NCI-H446 (cell line): ENCODE data around the gene PSMD11.
A peak's percentile ranks its signal among the peaks of the same experiment; 100 is the strongest.
"Not testable (repeated sequence)": the region's sequence is repeated elsewhere in the genome, so short reads cannot be mapped to it uniquely, and the experiment has no call there.

Experiments used
- DNase-seq, 2 experiments: peaks; one replicate each; lab custom pipeline; 2025; lab: John Stamatoyannopoulos, UW

Gene PSMD11

GRCh38 chr17:32444301-32445073, at the start of gene PSMD11:
TSS of gene PSMD11 (plus strand) at chr17:32444510. CDS start at chr17:32444524, 14 bp downstream.
- DNase-seq = peak; percentile 90 to 98

GRCh38 chr17:32396343-32396742, 48.0 kb upstream of the PSMD11 start:
- no peak for DNase-seq

GRCh38 chr17:32398946-32399345, 45.4 kb upstream of the PSMD11 start:
- no peak for DNase-seq

GRCh38 chr17:32410085-32410484, 34.2 kb upstream of the PSMD11 start:
- DNase-seq = not testable (repeated sequence)

- no peak for DNase-seq
Observed at GRCh38 chr17:32426894-32427293, 17.4 kb upstream of the PSMD11 start.

- no peak for DNase-seq
Observed at GRCh38 chr17:32429598-32429997, 14.7 kb upstream of the PSMD11 start.

- no peak for DNase-seq
Observed at GRCh38 chr17:32440722-32441121, 3.6 kb upstream of the PSMD11 start.

GRCh38 chr17:32441886-32442285, 2.4 kb upstream of the PSMD11 start:
- DNase-seq = no peak

- DNase-seq = no peak
Observed at GRCh38 chr17:32443827-32444300, 446 bp upstream of the PSMD11 start.

GRCh38 chr17:32445074-32445415, 735 bp downstream of the PSMD11 start:
- DNase-seq = no peak

- DNase-seq = no peak
Observed at GRCh38 chr17:32445497-32445896, 1.2 kb downstream of the PSMD11 start.

- no peak for DNase-seq
Observed at GRCh38 chr17:32445971-32446370, 1.7 kb downstream of the PSMD11 start.

GRCh38 chr17:32446949-32447348, 2.6 kb downstream of the PSMD11 start:
- DNase-seq = no peak

GRCh38 chr17:32449963-32450362, 5.7 kb downstream of the PSMD11 start:
- no peak for DNase-seq

GRCh38 chr17:32450379-32450778, 6.1 kb downstream of the PSMD11 start:
- not testable (repeated sequence) for DNase-seq

- no peak for DNase-seq
Observed at GRCh38 chr17:32451879-32452278, 7.6 kb downstream of the PSMD11 start.

- no peak for DNase-seq
Observed at GRCh38 chr17:32452281-32452680, 8.0 kb downstream of the PSMD11 start.

- no peak for DNase-seq
Observed at GRCh38 chr17:32453370-32453769, 9.1 kb downstream of the PSMD11 start.

- no peak for DNase-seq
Observed at GRCh38 chr17:32458371-32458770, 14.1 kb downstream of the PSMD11 start.

GRCh38 chr17:32460054-32460453, 15.7 kb downstream of the PSMD11 start:
- DNase-seq = no peak

GRCh38 chr17:32461498-32461852, 17.2 kb downstream of the PSMD11 start:
- no peak for DNase-seq

GRCh38 chr17:32461853-32462617, 17.7 kb downstream of the PSMD11 start:
- peak; percentile 16 to 58 for DNase-seq

- no peak for DNase-seq
Observed at GRCh38 chr17:32463304-32463703, 19.0 kb downstream of the PSMD11 start.
